Activated T-cell treated with anti-CD3 and anti-CD28 coated beads for 24 hours (primary cell): Measurements from ENCODE around the gene SLC12A7.
A peak's percentile ranks its signal among the peaks of the same experiment; 100 is the strongest.

Source experiments
- DNase-seq: peaks from one replicate; pipeline ENCODE4 v3.0.0-alpha.2; 2020; ENCODE audit warnings: low read depth

SLC12A7 gene

DNA sequence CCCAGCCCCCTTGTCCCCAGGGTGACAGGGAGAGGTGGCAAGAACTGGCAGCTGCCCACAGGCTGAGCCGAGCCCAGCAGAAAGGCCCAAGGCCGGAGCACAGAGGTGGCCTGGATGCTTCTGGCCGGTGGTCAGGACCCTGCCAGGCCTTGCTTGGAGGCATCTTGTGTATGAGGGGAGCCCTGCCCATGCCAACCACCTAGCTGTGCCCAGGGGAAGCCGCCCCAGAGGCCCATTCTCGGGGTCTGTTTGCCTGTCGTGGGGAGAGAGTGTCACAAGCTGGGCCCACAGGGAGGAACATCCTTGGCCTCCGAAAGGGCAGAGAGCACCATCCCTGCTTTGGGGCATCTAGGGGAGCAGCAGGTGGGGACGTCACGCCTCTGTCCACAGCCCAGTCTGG, 93.3 kb downstream of the SLC12A7 start:
- DNase-seq, result no peak

DNA sequence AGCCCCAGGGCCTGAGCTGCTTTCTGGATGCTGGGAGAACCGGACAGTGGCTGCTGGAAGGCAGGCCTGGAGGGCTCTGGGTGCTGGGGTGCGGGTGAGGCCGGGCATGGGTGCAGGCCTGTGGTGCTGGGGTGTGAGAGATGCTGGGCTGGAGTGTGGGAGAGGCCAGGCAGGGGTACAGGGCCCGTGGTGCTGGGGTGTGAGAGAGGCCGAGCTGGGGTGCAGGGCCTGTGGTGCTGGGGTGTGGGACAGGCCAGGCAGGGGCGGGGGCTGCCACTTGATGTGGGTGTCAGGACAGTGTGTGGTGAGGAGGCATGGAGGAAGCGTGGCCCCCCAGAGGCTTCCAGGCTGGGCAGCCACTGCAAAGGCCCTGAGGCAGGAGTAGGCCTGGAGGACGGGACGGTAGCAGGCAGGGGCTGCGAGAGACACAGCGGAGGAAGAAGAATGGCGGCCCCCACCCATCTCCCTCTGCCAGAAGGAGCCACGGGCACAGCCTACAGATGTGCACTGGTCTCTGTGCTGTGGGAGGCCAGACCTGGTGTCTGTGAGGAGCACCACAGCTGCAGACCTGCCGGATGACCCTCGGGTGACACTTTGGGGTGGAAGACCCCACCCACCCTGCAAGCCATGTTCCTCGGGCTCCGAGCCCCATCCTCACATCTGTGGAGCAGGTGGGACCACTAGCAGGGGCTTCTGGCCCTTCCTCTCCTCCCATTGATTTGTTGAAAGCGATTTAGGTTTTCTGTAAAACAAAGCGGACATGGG, 94.0 kb downstream of the SLC12A7 start:
- DNase-seq, result no peak

DNA sequence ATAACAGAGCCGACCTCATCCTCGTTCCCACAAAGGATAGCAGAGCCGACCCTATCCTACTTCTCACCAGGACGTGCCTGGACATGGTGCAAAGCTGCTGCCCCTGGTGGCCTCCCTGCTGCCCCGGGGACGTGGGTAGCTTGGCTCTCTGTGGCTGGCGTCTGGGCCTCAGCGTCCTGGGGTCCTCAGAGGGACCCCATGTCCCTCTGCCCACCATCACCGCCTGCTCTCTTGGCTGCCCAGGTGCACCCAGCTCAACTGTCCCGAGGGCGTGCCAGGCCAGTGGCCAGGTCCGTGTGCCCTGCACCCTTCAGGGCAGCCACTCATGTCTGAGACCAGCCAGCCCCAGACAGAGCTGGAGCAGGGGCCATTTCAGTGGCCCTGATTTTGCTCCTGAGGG, 94.8 kb downstream of the SLC12A7 start:
- DNase-seq, result no peak

DNA sequence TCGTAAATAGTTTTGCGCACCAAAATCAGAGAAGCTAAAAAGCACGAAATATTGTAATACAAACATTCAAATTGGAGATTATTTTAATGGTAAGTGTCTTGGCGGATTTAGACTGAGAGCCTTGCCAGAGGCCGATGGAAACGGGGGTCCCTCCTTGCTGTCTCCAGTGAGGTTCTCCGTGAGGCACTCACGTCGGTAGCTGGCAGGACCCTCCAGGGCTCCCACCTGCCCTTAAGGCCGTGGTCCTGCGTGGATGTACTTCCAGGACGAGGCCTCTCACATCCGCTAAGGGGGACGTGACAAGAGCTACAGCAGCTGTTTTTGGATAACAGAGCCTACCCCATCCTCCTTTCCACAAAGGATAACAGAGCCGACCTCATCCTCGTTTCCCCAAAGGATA, 95.4 kb downstream of the SLC12A7 start:
- no peak for DNase-seq

DNA sequence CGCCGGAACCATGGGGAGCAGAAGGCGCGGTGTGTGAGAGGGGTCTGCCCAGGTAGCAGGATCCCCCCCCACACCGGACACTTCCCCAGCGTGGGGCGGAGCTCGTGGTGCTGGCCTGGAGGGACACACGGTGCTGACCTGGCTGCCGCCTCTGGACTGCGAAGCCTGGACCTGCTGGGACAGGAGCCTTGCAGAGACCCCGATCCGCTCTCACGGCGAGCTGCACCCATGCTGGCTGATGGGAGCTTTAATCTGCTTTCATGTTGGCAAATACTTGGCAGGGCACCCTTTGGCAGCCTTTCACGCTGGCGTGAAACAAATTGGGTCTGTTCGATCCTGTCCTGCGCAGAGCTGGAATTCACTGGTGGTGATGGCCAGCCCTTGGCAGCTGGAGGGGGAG, 95.8 kb downstream of the SLC12A7 start:
- no peak for DNase-seq

DNA sequence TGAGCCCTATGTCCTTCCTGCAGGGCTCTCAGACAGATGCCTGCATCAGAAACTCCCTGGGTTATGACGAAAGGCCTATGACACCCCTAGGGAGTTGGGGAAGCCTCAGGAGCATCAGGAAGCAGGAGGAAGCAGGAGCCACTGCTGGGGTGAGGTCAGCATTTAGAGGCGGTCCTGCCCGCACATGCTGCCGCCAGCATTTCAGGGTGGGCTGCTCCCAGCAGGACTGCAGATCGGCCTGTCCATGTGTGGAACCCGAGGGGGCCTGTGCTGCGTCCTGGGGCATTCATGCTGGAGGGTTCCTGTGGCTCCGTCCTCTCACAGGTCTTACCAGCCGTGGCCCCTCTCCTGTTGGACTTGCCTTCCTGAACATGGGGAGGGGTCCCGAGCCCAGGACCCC, 96.4 kb downstream of the SLC12A7 start:
- no peak for DNase-seq

DNA sequence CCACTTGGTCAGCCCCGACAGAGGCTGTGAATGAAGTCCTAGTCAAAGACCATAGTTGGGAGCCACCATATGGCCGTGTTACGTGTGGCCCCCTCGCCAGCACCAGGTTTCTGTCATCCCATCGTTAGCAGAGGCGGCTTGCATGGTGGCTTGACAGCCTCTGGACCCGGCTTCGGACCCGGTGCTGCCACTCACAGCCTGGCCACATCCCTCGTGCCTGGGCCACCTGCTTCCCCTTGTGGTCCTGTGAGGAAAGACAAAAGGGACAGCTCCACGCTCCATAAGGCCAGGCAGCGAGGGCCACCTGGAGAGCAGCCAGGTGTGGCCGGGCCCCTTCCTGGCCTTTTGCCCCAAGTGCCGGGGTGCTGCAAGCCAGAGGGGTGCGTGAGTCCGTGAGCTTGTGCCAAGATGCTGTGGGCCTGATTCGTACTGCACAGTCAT, 97.1 kb downstream of the SLC12A7 start:
- no peak for DNase-seq

DNA sequence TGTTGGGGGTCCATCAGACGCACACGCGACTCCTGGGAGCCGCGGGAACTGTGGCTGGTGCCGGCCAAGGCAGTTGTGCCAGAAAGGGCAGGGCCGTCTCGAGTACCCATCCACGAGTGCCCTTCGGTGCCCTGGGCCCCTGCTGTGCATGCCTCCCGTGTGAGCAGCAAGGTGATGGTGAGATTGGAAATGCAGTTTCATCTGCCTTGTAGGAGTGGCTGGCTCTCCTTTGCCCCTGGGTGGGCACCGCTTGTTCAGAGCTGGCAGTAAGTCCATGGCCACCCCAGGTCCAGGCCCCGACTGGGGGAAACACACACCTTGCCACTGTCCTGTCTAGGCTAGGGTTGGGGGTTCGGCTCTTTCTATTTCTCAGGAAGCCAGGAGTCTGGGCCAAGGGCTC, 97.5 kb downstream of the SLC12A7 start:
- no peak for DNase-seq

DNA sequence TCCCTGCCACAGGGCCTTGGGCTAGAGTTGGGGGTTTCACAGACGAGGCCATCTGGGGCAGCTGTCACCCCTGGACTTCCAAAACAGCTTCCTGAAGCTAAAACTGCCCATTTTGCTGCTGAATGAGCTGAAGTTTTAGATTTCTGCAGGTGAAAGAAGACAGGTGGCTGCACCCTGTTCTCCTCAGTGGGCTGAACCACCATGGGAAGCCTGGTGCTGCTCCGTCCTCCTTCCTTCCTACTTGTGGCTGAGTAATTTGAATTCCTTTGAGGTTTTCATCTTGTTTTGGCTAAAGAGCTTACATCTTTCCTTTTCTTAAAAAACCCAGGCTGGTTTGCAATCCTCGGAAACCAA, 97.9 kb downstream of the SLC12A7 start:
- DNase-seq, result no peak

DNA sequence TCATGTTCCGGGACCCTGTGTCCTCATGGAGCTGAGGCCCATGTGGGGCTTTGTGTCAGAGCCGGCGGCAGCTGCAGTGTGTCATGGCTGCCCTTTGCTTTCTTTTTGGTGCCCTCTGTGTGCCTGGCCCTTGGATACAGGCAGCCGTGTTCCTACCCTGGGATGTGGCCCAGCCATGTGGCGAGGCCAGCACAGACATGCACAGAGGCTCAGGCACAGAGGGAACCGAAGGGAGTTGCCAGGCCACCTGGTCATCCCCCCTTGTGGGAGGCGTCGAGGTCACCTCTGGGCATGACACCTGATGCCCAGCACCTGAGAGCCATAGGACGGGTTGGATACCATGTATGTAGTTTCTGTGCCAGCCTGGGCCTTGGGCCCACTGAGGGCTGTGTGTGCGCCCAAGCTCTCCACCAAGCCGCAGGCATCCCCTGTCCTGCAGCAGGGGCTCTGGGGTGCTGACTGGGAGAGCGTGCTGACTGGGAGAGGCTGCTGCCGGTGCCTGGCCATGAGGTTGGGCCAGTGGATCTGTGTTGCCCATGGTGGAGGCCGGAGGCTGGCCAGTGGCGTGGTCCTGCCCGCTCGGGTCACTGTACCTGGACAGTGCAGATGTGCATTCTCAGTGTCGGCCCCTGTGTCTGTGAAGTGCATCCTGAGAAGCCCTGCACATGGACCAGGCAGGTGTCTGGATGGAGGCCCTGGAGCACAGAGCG, 98.5 kb downstream of the SLC12A7 start:
- no peak for DNase-seq

DNA sequence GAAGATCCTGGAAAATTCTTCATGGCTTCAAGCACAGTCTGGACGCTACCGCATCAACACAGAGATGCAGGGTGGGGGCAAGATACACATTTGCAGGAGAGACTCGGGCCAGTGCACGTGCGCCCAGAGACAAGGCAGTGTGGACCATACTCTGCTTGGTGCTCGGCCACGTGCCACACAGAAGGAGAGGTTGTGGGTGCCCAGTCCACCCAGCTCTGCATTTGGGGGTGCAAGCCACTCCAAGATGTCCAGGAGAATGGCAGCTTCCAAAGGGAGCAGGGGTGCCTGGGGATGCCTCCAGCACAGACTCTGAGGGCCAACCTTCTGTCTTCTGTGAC, 99.0 kb downstream of the SLC12A7 start:
- no peak for DNase-seq

DNA sequence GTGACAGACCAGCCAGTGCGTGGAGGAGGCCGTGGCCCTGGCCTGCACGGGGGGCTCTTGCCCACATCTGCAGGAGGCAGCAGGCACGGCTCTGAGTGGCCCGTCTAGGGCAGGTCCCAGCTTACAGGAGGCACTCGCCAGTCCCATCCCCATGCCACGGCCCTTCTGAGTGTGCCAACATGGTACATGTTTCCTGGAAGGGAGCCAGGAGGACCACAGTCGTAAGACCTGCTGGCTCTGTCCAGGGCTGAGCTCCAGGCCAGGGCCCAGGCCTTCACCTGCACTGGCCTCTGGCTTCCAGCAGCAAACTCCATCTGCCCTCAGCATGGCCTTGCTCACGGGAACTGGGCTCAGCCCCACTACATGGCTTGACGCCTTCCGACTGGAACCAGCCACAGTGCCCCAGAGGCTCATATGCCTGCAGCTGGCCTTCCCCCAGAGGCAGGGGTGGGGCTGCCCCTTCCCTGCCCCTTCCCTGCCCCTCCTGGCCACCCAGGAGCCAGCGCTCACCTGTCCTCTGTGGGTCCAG, 99.5 kb downstream of the SLC12A7 start:
- DNase-seq, result no peak

DNA sequence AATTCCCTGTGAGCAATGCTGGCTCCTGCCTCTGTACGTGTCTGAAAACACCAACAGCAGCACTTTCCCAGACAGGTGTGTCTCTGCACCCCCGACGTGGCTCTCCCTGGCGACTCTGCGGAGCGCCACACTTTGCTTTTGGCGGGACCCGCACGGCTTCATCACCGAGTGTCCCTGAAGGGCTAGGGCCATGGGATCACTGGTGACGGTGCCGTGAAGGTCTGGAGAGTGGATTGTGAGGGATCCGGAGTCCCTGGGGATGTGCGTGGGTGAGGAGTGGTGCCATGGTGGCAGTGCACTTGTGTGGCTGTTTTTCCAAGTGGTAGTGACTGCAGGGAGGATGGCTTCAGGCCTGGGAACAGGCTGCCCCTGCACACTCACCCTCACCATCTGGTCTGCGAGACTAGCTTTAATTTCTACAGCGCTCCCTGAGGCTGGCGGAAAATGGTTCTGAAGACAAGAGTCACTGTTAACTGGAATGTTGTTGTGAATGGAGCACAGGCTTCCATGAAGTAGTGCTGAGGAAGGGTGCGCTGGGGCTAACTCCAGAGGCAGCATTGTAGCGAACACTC, 100.0 kb downstream of the SLC12A7 start:
- DNase-seq, result no peak

DNA sequence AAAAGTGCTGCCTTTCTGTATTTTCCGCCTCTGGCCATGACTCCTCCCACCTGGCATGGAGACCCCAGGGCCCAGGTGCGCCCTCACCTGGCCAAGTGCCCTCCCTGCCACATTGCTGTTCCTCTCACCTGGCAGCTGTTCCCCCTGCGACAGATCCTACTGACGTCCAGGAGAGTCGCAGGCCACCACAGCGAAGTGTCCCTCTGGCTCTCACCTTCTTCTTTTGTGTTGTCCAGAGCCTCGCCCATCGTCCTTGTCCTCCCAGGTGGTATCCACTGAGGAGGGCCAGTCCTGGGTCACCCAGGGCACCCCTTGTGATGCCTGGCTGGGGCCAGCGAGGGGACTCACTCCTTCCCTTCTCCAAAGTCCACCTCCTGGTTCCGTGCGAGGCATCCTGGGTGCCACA, 100.6 kb downstream of the SLC12A7 start:
- peak; percentile 41 for DNase-seq

DNA sequence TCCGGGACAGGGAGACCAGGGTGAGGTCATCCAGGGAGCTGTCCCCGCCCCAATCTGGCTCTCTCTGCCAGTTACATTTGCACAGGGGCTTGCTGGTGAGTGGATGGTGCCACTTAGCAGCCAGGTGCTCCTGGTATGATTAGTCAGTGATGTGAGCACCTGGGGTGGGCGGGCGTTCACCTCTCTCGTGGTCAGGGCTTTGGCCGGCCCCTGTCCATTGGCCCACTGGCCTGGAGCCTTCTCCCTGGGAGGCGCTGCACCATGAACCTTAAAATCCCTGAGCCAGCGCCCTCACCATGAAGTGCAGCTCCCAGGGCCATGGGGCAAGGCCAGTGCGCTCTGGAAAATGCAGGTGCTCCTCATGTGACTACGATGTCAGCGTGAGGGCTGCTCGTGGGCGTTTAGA, 101.2 kb downstream of the SLC12A7 start:
- DNase-seq, result no peak

DNA sequence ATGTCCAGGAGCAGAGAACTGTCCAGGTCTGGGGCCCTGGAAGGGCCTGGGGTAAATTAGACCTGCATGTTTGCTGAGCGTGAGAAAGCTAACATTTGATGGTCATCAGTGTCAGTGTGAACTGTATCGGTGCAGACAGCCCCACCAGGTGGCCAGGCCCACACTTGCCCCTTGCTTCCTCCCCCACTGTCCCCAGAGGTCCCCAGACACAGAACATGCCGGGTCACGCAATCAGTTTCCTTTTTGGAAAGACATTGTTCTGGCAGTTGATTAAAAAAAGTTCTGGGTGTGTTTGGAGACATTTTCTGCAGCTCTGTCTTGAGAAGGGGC, 101.7 kb downstream of the SLC12A7 start:
- no peak for DNase-seq

DNA sequence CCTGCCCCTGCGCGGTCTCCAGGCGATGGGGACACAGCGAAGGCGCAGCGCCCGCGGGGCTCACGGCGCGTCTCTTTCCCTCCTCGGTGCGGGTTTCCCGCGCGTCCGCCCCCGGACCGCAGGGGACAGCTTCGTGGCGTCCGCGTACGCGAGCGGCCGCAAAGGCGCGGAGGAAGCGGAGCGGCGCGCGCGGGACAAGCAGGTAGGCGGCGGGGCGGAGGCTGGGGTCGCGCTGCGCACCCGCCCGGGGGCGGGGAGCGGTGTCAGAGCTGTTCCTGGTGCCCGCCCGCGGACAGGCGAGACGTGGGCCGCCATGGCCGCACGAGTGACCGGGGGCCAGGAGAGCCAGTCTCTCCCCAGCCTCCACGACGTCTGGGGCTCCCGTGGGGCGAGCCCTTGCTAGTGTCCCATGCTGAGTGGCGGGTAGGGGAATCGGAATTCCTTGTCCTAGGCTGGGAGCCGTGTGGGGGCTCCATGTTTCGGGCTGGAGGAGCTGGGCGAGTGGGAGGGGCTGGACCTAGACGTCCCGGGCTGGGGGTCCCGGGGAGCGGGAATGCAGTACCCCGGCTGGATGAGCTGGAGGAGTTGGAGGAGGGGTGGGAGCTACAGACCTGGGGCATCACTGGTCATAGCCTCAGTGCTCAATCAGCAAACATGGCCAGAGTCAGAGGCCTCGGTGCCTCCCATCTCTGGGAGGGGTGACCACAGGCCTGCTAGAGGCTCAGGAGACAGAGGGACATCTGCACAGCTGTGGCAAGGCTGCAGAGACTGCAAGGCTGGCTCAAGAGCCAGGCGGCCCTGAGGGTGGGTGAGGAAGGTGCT, 102.3 kb downstream of the SLC12A7 start:
- DNase-seq, result no peak

DNA sequence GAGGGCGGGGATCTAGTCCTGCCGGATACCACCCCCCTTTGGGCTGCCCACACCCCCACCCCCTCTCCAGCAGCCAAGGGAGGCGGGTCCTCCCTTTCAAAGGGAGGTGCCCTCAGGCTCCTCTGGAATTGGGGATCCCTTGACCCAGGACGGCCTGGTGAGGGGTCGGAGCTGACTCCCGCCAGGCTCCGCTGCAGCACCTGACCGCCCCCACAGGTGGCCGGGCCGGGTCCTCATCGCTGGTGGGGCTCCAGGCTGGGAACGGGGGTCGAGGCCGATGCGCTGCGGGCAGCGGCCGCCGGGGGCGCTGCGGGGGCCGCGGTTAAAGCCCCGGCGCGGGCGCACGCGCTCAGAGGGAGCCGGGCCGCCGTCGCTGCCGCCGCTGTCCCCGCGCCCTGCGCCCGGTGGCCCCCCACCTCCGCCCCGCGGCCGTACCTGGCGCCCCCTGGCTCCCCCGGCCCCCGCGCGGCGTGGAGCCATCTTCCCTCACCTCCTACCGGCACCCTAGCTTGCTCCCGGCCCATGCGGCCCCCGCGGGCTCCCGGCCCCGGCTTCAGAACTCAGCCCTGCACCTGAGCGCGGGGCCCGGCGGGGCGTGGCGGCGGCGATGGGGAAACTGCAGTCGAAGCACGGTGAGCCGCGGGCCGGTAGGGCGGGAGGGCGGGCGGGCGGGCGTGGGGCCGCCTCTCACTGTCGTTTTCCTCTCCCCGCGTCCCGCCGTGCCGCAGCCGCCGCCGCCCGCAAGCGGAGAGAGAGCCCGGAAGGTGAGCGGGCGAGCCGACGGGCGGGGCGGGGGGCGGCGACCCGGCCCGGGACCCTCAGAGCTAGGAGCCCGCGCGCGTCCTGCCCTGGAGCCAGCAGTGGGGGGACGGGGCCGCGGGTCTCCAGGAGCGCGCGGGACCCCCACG, 103.2 kb downstream of the SLC12A7 start, which contains the start of gene NKD2:
Gene NKD2 (plus strand): TSS at position 352 of the 908 bp plus-strand sequence. CDS start 256 bp downstream, at position 608.
- peak; percentile 36 for DNase-seq

DNA sequence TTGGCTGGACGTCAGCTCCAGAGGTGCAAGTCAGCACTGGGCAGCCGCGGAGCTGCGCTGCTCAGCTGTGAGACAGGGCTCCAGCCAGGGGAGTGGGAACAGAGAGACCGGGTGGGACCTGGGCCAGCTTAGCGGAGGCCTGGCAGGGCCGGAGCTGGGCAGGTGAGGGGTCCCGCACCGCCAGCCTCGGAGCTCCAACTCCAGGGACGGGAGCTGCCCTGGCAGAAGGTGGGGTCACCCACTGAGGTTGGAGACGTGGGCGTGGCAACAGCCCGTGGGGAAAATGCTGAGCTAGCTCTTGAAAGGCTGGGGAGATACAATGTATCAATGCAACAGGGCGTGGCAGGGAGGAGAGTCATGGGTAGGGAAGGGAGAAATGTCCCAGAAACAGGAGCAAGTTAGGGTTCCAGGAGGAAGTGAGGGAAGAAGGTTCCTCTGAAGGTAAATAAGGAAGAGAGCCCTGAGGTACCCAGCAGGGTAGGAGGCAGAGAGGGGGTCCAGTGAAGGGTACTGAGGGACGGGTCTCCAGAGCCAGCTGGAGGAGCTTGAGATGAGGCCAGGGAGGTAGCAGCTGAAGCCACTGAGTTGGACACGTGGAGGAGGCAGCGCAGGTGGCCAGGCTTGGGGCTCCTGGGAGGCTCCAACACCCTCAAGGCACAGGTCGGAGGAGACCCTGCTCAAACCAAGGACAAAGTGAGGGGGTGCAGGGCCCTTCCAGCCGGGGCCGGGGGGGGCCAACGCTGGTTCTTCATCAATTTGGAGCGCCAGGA, 104.0 kb downstream of the SLC12A7 start:
- DNase-seq, result no peak

DNA sequence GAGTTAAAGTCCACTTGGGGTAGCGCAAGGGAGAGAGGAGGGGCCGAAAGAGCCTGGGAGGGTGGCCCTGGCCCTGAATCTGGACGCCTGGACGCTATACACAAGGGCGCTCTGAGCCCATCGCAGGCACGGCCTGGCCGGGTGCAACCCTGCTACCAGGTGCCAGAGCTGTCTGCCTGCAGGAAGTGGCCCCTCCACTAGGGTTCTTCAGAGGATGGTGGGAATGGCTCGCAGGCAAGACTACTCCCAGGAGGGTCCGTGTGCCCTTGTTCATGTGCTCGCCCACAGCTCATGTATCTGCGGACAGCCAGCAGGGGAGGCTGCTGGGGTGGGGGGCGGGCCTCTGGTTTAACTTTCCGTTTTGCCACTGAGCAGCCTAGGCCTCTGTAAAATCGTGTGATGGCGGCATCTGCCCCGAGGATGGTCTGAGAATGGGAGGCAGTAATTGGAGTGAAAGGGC, 104.6 kb downstream of the SLC12A7 start:
- DNase-seq, result no peak
